NCI-H2029 treated with DMSO at 0.1 percent for 48 hours (cell line): ENCODE data around the gene FARS2.

Experiments
- DNase-seq: peaks from one replicate; lab custom pipeline; 2025; lab: John Stamatoyannopoulos, UW

FARS2 gene

GRCh38 chr6:5509106-5509505 lies 247.8 kb downstream of the FARS2 start:
- DNase-seq, result no peak

GRCh38 chr6:5510331-5511133 lies 249.2 kb downstream of the FARS2 start:
- DNase-seq, result no peak

GRCh38 chr6:5511954-5512353 lies 250.6 kb downstream of the FARS2 start:
- DNase-seq, result no peak

- no peak for DNase-seq
Measured at GRCh38 chr6:5512422-5512821, 251.1 kb downstream of the FARS2 start.

GRCh38 chr6:5513408-5513807 lies 252.1 kb downstream of the FARS2 start:
- peak; percentile 96 for DNase-seq

DNA sequence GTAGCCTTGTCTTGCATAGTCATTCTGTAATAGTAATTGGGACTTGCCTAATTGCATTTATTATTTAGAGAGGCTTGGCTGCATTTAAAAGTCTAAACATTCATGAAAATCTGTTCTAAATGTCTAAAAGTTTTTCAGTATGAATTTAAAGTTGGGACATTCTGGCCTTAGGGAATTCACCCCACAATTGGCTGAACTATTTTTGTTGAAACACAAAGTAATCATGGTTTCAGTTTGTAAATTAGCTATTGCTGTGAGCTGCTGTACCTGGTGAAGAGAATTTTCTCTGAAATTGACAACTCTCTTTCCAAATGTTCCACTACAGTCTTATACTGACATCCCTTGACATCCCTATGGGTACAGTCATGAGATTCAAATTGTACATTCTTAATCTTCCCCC lies 253.0 kb downstream of the FARS2 start:
- no peak for DNase-seq

GRCh38 chr6:5515200-5515599 lies 253.9 kb downstream of the FARS2 start:
- DNase-seq, result no peak

GRCh38 chr6:5516036-5516435 lies 254.7 kb downstream of the FARS2 start:
- DNase-seq, result no peak

DNA sequence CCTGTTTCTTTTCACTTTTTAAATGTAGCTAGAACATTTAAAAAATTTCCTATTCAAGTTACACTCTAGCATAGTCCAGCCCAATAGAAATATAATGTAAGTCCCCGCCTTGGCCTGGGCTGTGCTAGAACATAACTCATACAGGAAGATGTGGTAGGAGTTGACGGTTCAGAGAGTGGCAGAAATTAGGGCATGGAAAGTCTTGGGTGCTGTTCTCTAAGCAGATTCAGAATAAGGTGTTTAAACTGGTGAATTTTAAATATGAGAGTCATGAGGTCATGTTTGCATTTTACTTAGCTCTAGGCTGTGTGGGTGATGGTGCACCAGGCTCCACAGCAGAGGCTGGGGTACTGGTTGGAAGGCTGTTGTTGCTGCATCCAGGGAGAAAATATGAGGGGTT lies 256.5 kb downstream of the FARS2 start:
- DNase-seq, result no peak

DNA sequence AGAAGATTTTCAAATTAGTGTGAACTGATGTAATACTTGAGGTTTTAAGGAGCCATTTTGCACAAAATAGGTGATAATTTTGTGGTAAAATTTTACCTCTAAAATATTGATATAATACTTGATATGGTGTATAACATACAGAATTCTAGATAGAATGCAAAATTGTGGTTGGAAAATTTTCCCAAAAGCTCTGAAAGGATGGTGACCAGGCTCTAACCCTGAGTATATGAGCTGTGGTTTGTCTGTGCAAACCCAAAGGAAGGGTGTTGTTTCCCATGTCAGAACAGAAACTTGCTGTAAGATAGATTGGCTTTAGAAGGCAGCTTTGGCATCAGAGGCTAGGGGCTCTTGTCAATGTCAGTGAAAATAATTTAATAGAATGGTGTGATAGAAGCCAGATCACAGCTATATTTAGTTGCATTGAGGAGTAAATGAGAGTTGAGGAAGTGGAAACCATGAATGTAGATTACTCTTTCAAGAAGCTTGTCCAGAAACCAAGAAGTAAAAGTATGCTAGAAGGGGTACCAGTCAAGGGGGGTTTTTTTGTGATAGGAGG lies 257.7 kb downstream of the FARS2 start:
- no peak for DNase-seq

- DNase-seq, result no peak
Measured at GRCh38 chr6:5520796-5521195, 259.5 kb downstream of the FARS2 start.

GRCh38 chr6:5521322-5521721 lies 260.0 kb downstream of the FARS2 start:
- DNase-seq, result no peak

DNA sequence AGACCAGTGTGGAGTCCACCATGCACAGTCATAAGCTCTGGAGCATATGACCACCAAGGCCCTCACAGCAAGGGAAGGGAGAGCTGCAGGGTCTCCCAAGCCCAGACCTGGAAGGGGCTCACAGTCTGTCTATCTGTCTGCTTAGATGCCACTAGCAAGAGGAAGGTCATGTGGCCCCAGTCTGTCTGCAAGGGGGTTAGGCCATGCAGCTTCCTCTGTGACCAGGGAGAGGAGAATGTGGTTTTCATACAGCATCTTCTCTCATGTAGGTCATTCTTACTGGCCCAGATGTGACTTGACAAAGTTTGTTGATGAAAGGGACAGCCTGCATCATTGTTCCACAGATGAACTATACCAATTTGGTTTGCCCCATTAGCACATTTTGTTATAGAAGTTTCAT lies 260.8 kb downstream of the FARS2 start:
- DNase-seq, result no peak

- DNase-seq, result no peak
Measured at GRCh38 chr6:5524110-5524509, 262.8 kb downstream of the FARS2 start.

DNA sequence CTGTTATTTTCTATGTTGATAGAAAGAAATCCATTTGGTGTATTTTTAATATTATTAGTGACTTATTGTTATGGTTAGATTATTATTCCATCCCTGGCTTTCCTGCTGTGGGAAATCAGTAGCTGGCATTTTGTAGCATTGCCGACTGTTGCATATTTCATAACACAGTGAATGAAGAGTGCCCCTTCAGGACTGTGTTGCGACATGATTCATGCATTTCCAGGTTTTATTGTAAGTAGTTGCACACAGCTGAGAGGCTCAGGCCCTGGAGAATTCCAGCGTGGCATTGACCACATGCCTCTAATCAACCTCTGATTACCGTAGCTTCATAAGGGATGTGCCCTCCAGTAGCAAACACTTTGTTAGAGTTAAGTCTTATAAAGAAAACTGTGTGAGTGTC lies 263.9 kb downstream of the FARS2 start:
- DNase-seq, result no peak

DNA sequence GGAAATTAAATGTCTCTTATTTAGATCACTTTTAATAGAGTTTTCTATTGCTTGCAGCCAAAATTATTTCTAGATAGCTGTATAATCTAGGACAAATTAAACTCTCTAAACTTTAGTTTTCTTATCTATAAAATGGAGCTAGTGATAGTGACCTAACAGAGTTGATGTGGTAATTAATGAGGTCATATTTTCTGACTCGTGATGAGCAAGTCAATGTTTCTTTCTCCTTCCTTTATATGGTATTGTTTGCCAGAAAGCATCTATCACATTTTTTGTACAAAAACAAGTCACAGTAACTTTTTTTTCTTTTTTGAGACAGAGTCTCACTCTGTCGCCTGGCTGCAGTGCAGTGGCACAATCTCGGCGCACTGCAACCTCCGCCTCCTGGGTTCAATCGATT lies 267.7 kb downstream of the FARS2 start:
- no peak for DNase-seq

GRCh38 chr6:5529733-5530132 lies 268.4 kb downstream of the FARS2 start:
- DNase-seq, result no peak

DNA sequence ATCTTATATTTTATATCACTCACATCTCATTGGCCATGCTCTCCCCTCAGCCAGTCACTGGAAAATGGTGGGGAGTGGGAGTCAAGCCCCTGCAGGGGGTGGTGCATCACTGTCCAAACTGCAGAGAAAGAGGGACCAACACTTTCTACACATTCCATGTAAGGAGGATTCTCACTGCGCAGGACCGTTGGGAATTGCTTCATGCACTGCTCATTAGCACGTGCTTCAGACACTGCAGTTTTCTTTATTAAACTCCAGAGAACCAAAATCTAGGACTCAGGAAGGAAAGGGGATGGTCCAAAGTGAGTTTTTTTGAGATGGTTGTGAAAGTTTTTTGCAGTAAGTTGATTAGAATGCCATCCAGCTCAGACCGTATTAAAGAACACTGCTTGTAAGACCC lies 269.8 kb downstream of the FARS2 start:
- DNase-seq, result no peak

DNA sequence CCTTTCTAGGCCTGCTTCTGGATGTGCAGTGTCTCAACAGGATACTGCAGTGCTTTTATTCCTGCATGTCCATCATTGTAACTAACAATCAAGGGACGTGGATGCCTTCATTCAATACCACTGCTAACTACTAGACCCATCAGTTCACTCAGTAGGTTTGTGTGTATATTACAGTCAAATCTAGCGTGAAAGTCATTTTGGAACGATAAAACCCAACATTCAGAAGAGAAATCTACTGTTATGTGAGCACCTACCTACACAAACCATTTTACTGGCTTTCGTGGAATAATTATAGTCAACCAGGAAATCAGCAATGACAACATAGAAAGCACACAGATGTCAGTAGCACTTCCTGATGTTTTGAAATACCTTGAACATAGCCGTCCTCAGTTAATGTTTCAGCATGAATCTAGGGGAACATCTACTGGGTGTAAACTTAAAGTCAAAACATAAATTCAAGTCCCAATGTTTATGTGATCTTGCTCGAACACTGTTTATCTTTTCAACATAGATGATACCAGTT lies 270.6 kb downstream of the FARS2 start:
- DNase-seq, result no peak

DNA sequence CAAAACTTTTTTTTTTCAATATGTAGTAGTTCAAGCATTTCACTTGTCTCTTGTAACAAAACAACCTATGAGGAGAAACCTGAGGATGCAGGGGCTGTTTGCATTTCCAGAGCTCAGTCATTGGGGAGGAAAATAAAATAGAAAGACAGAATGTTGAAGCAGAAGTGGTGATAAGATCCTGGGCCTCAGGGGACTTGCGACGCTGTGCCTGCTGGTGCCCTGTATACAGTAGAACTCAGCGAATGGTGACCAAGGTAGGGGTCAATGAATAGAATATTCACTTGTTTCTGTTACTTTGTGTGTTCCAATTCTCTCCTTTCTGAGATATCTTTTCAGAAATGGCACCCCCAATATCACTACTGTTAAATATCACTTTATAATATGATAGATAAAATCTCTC lies 271.6 kb downstream of the FARS2 start:
- DNase-seq, result no peak

- no peak for DNase-seq
Measured at GRCh38 chr6:5534643-5535042, 273.3 kb downstream of the FARS2 start.

GRCh38 chr6:5536644-5537043 lies 275.3 kb downstream of the FARS2 start:
- DNase-seq, result no peak

DNA sequence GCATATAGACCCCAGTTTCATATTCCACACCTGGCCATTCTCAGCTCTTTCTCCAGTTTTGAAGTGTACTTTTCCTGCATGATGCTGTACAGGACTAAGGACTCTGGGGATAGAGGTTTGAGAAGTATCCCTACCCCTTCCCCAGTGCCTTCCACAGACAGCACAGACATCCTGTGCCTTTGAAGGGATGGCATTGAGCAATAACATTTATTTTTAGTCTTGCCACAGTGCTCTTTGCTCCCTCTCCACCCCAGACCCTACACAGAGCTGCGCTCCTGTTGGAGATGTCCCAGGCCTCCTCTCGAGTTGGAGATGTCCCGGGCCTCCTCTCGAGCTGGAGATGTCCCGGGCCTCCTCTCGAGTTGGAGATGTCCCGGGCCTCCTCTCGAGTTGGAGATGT lies 275.8 kb downstream of the FARS2 start:
- no peak for DNase-seq

DNA sequence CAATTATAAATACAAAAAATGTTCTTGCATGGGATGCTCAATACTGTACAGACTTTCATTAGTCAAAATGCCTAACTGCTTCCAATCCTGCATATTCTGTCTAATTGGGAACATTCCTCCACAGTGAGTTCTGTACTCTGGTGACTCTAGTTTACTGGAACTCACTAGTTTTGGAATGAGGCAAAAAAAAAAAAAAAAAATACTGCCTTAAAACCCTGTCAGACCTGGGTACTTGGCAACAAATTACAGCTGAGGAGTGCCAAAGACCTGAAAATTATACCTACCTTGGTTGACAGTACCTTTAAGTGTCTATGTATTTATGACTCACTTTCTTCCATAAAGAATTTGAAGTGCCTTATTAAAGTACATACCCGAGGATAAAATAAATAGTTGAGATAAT lies 276.7 kb downstream of the FARS2 start:
- no peak for DNase-seq
